Panc1 (cell line): Measurements from ENCODE around the gene FAM107B. TPM values are rescaled to one million over a fixed set of nuclear protein-coding genes. Genes with fewer than 3 reads are reported as not detected.

Experiments used
- ATAC-seq: fragments of 200-7000 bp; cut with Tn5 transposase; 2 replicates; pipeline ENCODE4 v1.9.1; 2020; ENCODE audit warnings: mild to moderate bottlenecking, moderate library complexity
- BruUV-seq: library from RNA; stranded (reverse); fragments of 400-500 nt; replicated peaks from 2 replicates; lab custom pipeline; 2021; lab: Mats Ljungman, UMichigan
- CTCF ChIA-PET: fragments of 300-600 bp; sonication (Branson Sonifier 250); formaldehyde crosslinking; loops from one replicate; lab custom pipeline; 2022; ENCODE audit warnings: antibody characterized with exemption; lab: Charles Lee
- POLR2A ChIA-PET: fragments of 300-600 bp; sonication (Branson Sonifier 250); formaldehyde crosslinking; loops from one replicate; lab custom pipeline; 2022; ENCODE audit warnings: antibody characterized with exemption; lab: Charles Lee
- DNase-seq: peaks from one replicate; pipeline ENCODE4 v3.0.0-alpha.2; 2010; ENCODE audit warnings: low read depth, low spot score
- H3K27ac ChIP-seq: 2 replicates; pipeline ENCODE4 v1.5.1; 2011; ENCODE audit warnings: mild to moderate bottlenecking, low read length, inconsistent platforms
- H3K27me3 ChIP-seq: fragments of 200-500 bp; sonication (Bioruptor generic); 2 replicates; pipeline ENCODE4 v1.6.0; 2014; ENCODE audit warnings: low read length, inconsistent platforms; ENCODE audit not compliant: control insufficient read depth, insufficient read depth
- H3K36me3 ChIP-seq: fragments of 200-500 bp; sonication (Bioruptor generic); 2 replicates; pipeline ENCODE4 v1.5.1; 2014; ENCODE audit warnings: inconsistent platforms, mild to moderate bottlenecking, low read length, moderate library complexity; ENCODE audit not compliant: control insufficient read depth, insufficient read depth
- H3K4me1 ChIP-seq: 2 replicates; pipeline ENCODE4 v1.5.1; 2011; ENCODE audit warnings: inconsistent platforms, mild to moderate bottlenecking, low read length, moderate library complexity; ENCODE audit not compliant: control insufficient read depth, insufficient read depth
- H3K4me3 ChIP-seq, 2 experiments: 2 replicates each; pipeline ENCODE4 v1.5.1; 2011 to 2012; ENCODE audit warnings: low read depth in 2 of 2, low read length in 2 of 2, mild to moderate bottlenecking in 2 of 2, inconsistent platforms in 1 of 2, moderate library complexity in 1 of 2
- H3K9me3 ChIP-seq: fragments of 200-500 bp; sonication (Bioruptor generic); 2 replicates; pipeline ENCODE4 v1.5.1; 2014; ENCODE audit warnings: low read depth, mild to moderate bottlenecking, inconsistent platforms, low read length, moderate library complexity; ENCODE audit not compliant: control insufficient read depth, insufficient read depth
- CTCF ChIP-seq: fragments of 450-650 bp; IDR thresholded peaks from 2 replicates; pipeline ENCODE4 v1.5.1; 2017; ENCODE audit warnings: mild to moderate bottlenecking
- POLR2AphosphoS5 ChIP-seq: IDR thresholded peaks from 2 replicates; pipeline ENCODE4 v1.6.1; 2012; ENCODE audit warnings: mild to moderate bottlenecking, low read depth, low read length, moderate library complexity
- REST ChIP-seq, 2 experiments: IDR thresholded peaks; 2 replicates each; pipeline ENCODE4 v1.6.1; 2011 to 2012; ENCODE audit warnings: low read depth in 2 of 2, control low read depth in 1 of 2, low read length in 1 of 2, mild to moderate bottlenecking in 1 of 2, moderate library complexity in 1 of 2; ENCODE audit not compliant: insufficient read depth in 1 of 2
- SIN3A ChIP-seq: IDR thresholded peaks from 2 replicates; pipeline ENCODE4 v1.6.1; 2012; ENCODE audit warnings: low read depth, mild to moderate bottlenecking, low read length, moderate library complexity, borderline replicate concordance; ENCODE audit not compliant: insufficient read depth
- TCF7L2 ChIP-seq: IDR thresholded peaks from 2 replicates; pipeline ENCODE4 v1.6.1; 2011; ENCODE audit warnings: mild to moderate bottlenecking, low read depth, low read length, inconsistent platforms
- in situ Hi-C: cut with HindIII; loops from 2 replicates; pipeline ENCODE4 v1.10.0; 2016; ENCODE audit warnings: low sequenced_read_pairs, low pct_unique_long_range_greater_than_20kb
- intact Hi-C: fragments of 100-400 bp; cut with micrococcal nuclease; formaldehyde crosslinking; loops from one replicate; pipeline ENCODE4 v1.10.0; 2022; ENCODE audit not compliant: unreplicated experiment
- total RNA-seq: library from RNA; stranded (reverse); gene quantifications from one replicate; pipeline ENCODE4 v1.2.1, GENCODE V29; 2021; ENCODE audit not compliant: unreplicated experiment

Gene FAM107B
- total RNA-seq, 1 experiment from 2014 or later: 13.4 TPM

GRCh38 chr10:14658331-14659127 lies 116.2 kb downstream of the FAM107B start:
- no TSS peak for BruUV-seq
- Histone ChIP-seq H3K36me3 (no peaks in the 10 kb centered on the region), H3K27ac (no peak overlapping the region), H3K27me3 (no peaks in the 10 kb centered on the region), H3K4me3 (no peak overlapping the region), H3K9me3 (no peaks in the 10 kb centered on the region), H3K4me1 (no peaks in the 10 kb centered on the region)
- ChIA-PET POLR2A (no interaction called here), CTCF (no interaction called here)
- in situ Hi-C loops: no loop called here
- intact Hi-C loops: no loop called here
- ATAC-seq (no peak), DNase-seq (peak; percentile 2)
- TF ChIP-seq REST (IDR thresholded peaks at IDR 0.05; ENCODE audit: insufficient read depth in 1 of 2, low read depth in 2 of 2, low read length in 1 of 2) (no peak), CTCF (no peak), SIN3A (no peak), POLR2AphosphoS5 (no peak), TCF7L2 (no peak)

GRCh38 chr10:14656052-14656730 lies 118.5 kb downstream of the FAM107B start:
- H3K27ac ChIP-seq: no peak overlapping the region
- no TSS peak for BruUV-seq
- no peak for DNase-seq
- intact Hi-C loops: no loop called here
- TF ChIP-seq TCF7L2 (no peak), REST (IDR thresholded peaks at IDR 0.05; ENCODE audit: insufficient read depth in 1 of 2, low read depth in 2 of 2, low read length in 1 of 2) (no peak), SIN3A (no peak), CTCF (no peak), POLR2AphosphoS5 (no peak)
- ChIA-PET CTCF (no interaction called here), POLR2A (no interaction called here)
- in situ Hi-C loops: no loop called here
- H3K9me3 ChIP-seq: no peaks in the 10 kb centered on the region
- no peak for ATAC-seq
- H3K4me3 ChIP-seq: no peak overlapping the region
- H3K4me1 ChIP-seq: no peaks in the 10 kb centered on the region
- no peaks in the 10 kb centered on the region for H3K27me3 ChIP-seq
- no peaks in the 10 kb centered on the region for H3K36me3 ChIP-seq
